HL-60 (cell line): Measurements from ENCODE around the gene SERF2.

ENCODE experiments used
- CTCF ChIP-seq: IDR thresholded peaks from one replicate; pipeline ENCODE4 v1.5.1; 2011; ENCODE audit warnings: low read length, control low read depth, inconsistent platforms; ENCODE audit not compliant: insufficient read depth
- GABPA ChIP-seq: IDR thresholded peaks from 2 replicates; pipeline ENCODE4 v1.6.1; 2012; ENCODE audit warnings: low read depth
- POLR2AphosphoS5 ChIP-seq: IDR thresholded peaks from 2 replicates; pipeline ENCODE4 v1.6.1; 2012; ENCODE audit warnings: low read depth
- REST ChIP-seq: IDR thresholded peaks from 2 replicates; pipeline ENCODE4 v1.6.1; 2012; ENCODE audit warnings: low read depth; ENCODE audit not compliant: insufficient replicate concordance
- SPI1 ChIP-seq: IDR thresholded peaks from 2 replicates; pipeline ENCODE4 v1.6.1; 2012; ENCODE audit warnings: low read depth, mild to moderate bottlenecking, borderline replicate concordance

DNA sequence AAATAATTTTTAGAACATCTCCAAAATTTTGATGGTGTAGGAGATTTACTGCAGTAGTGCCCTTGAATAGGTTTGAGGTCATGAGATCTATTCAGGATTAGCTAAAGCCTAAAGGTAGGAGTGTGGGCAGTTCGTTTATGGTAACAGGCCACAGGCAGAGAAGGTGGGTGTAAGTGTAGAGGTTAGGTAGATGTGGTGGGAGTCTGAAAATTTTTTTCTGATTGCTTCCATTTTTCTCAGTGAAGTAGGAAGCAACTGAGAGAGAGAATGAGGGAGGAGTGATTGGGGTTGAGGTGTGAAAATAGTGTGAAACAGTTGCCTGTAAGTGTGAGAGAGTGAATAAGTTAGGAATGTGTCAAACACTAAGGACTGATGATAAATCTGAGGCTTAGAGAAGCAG is 13.1 kb upstream of the SERF2 start:
- TF ChIP-seq CTCF (no peak), POLR2AphosphoS5 (no peak), REST (no peak), GABPA (no peak), SPI1 (no peak)
